ENCODE data around the gene STX8.
A peak's percentile ranks its signal among the peaks of the same experiment; 100 is the strongest.
"Not testable (repeated sequence)": the region's sequence is repeated elsewhere in the genome, so short reads cannot be mapped to it uniquely, and the experiment has no call there.

Gene STX8, protein sequence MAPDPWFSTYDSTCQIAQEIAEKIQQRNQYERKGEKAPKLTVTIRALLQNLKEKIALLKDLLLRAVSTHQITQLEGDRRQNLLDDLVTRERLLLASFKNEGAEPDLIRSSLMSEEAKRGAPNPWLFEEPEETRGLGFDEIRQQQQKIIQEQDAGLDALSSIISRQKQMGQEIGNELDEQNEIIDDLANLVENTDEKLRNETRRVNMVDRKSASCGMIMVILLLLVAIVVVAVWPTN

DNA sequence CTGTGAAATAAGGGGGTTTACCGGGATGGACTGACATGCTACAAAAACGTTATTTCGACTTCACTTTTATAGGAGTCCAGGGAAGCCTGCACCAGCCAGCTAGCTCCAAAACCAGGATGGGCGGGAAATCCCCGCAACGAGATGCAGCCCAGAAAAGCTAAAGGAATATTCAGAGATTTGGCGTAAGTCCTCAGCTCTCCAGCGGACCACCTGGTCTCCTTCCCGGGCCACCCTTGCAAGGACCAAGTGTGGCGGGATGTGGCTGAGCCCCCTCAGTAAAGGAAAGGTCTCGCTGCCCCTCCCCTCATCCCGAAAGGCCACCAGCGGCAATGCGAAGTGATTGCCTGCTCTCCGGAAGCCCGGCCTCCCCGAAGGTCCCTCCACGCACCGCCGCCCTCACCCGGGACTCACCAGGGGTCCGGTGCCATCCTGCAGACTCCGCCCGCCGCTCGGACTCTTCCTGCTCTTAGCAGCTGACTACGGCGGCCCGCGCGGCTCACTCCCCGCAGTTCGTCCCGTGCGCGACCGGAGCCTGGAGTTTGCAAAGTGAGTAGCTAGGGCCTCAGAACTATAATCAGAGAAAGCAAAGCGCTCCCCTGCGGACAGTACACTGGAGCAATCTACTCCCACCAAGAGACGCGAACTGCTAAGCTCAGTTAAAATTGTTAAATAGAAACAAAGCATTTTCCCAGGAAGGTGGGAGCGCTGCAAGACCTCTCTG is at the start of gene STX8:
Gene STX8 (minus strand): TSS at position 440 of the 721 bp plus-strand sequence. CDS start 12 bp downstream, at position 428.
- peak; percentile 89 for DNase-seq (ENCODE audit: low read depth)

DNA sequence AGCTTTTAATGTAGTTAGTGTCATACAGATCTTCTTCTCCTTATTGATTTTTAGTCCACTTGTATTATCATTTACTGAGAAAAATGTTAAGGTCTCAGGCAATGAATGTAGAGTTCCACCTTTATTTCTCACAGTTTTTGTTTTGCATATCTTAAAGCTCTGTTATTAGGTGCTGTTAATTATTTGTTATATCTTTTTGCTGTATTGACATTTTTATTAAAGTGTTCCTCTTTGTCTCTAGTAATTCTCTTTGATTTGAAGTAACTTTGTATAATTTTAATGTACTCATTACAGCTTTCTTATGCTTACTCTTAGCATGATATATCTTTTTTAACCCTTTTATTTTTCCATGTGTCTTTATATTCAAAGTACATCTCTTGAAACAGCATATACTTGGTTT is 47.3 kb upstream of the STX8 start:
- DNase-seq (ENCODE audit: low read depth) = no peak

DNA sequence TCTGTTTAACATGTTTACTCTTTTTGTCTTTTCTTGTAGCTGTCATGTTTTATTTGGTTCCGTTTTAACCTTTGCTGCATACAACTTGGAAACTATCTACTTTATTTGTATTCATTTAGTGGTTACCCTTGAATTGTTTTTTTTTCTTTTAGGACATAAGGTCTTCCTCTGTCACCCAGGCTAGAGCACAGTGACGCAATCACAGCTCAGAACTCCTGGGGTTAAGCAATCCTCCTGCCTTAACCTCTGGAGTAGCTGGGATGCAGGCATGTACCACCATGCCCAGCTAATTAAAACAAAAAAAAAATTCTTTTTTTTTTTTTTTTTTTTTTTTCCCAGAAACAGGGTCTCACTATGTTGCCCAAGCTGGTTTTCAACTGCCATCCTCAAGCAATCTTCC is 39.9 kb upstream of the STX8 start:
- no peak for DNase-seq (ENCODE audit: low read depth)

DNA sequence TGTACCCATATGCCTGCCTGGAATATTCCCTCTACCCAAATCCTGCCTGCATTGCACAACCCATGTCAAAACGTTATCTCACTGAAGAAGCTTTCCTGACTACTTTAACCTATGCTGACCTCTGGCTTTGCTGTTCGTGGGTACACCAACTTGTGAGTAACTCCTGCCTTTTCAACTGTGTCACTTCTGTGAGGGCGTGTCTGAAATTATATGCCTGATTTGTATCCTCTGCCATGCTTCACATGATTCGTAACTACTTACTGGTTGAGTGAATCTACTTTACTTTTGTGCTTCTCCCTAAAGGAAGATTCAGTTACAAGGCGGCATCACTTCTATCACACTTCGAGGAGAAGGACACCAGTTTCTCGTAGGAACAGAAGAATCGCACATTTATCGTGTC is 36.4 kb upstream of the STX8 start:
- no peak for DNase-seq (ENCODE audit: low read depth)

DNA sequence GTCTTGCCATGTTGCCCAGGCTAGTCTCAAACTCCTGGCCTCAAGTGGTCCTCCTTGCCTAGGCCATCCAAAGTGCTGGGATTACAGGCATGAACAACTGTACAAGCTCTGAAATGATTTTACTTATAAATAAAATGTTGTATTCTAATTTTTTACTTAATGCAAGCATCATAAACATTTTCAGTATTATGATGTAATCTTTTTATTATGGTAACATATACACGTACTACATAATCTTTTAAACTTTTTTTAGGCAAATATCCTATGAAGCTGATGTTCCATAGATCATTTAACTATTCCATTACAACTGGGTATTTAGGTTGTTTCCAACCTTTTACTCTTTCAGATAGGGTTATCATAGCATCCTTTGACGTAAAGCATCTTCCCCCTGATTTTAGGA is 35.9 kb upstream of the STX8 start:
- no peak for DNase-seq (ENCODE audit: low read depth)

DNA sequence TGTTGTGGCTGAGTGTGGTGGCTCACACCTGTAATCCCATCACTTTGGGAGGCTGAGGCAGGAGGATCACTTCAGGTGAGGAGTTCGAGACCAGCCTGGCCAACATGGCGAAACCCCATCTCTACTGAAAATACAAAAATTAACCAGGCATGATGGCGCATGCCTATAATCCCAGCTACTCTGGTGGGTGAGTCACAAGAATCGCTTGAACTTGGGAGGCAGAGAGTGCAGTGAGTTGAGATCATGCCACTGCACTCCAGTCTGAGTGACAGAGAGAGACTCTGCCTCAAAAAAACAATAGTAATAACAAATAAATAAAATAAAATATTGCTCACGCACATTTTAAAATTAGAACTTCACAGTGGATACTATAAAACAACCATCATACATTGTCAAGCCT is 31.4 kb upstream of the STX8 start:
- DNase-seq (ENCODE audit: low read depth) = not testable (repeated sequence)

DNA sequence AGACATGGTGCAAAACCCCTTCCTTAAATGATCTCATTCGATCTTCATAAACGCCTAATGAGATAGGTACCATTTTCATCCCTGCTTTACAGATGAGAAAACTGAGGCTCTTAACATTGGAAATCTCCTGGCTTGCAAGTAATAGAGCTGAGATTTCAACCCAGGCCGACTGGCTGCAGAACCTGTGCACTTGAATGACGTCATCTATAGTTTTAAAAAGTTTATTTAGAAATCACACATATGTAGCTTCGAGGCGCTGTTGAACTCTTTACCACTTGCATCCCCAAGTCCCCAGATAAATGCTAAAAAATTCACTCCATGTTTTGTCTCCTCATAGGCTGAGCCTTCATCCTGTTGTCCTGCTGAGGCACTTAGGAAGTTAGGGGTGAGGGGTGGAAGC is 30.8 kb upstream of the STX8 start:
- DNase-seq (ENCODE audit: low read depth) = no peak

DNA sequence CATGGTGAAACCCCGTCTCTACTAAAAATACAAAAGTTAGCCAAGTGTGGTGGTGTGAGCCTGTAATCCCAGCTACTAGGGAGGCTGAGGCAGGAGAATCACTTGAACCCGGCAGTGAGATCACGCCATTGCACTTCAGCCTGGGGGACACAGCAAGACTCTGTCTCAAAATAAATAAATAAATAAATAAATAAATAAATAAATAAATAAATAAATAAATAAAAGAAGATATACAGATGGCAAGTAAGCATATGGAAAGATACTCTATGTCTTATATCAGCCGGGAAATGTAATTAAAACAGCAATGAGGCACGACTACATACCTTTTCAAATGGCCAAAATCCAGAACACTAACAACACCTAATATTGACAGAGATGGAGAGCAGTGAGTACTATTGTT is 29.0 kb upstream of the STX8 start:
- DNase-seq (ENCODE audit: low read depth) = not testable (repeated sequence)

DNA sequence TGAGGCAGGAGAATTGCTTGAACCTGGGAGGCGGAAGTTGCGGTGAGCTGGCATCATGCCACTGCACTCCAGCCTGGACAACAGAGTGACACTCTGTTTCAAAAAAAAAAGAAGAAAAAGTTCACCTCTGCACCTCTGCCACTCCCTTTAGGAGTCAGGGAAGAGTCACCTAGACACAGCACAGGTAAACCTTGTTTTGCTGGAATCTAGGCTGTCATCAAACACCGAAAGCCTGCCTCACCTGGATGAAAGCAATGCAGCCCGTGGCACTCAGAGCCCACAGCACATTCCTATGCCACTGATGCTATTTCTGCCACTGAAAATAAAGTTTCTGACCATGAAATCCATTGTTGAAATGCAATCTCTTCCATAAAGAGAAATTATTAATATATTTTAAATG is 23.0 kb upstream of the STX8 start:
- no peak for DNase-seq (ENCODE audit: low read depth)

DNA sequence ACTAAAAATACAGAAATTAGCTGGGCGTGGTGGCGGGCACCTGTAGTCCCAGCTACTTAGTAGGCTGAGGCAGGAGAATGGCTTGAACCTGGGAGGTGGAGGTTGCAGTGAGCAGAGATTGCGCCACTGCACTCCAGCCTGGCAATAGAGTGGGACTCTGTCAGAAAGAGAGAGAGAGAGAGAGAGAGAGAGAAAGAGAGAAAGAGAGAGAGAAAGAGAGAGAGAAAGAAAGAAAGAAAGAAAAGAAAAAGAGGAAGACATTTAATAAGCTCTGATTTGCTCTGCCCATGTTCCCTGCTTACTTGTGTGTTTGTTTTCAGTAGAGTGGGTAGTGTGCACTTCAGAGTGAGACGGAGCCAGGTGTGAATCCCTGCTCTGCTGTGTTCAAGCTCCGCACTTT is 22.0 kb upstream of the STX8 start:
- not testable (repeated sequence) for DNase-seq (ENCODE audit: low read depth)

DNA sequence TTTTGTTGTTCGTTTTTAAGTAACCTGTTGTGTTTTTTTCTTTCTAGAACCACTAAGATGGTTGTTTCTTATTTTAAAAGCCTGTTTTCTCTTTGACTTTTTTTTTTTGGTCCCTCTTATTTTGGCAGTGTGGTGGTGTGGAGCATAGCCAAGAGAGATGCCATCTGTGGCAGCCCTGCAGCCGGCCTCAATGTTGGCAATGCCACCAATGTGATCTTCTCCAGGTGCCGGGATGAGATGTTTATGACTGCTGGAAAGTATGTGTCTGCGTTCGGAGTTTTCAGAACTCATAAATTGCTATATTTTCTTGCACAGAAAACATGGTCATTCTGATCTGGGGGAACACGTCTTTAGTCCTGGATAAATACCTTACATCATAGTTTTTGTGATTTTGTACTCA is 18.4 kb upstream of the STX8 start:
- no peak for DNase-seq (ENCODE audit: low read depth)

DNA sequence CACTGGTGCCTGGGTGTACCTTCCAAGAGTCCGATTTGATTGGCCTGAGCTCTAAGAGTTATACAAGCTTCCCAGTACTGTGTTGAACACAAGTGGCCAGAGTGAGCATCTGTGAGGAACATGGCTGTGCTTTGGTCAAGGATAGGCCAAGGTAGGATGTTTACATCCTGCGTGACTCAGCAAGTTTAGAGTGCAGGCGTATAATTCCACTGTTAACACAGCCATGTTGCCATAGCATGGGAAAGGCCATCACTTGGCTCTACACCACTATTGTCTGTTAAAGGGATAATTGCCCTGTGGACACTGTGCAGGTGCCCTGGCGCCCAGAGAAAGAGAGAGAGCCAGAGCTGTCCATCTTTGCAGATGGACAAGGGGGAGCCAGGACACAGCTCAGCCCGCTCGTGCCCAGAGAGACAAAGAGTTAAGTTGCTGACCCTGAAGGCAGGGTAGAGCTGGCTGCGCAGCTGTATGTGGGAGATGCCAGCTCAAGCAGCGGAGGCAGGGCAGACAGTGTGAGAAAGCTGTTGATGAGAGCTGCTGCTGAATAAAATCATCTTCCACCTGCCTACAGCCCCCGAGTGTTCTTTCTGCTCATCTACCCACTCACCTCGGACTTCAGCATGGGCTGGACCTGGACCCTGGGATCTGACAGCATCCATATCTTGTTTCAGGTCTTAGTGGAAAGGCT is 12.5 kb upstream of the STX8 start:
- DNase-seq (ENCODE audit: low read depth) = no peak

DNA sequence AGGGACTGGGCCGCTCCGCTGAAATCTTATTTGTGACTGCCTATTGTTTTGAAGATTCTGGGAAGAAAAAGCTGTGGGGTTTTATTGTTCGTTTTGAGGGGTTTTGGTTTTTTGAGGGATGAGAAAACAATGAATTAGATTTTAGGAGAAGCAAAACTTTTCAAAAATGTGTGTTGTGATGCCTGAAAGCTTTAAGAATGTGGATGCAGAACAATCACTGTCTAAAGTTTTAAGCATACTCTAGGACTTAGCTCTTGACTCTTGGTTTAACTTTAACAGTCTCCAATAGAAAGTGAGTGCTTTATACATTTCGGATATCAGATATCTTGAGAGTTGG is 1.7 kb upstream of the STX8 start:
- no peak for DNase-seq (ENCODE audit: low read depth)

DNA sequence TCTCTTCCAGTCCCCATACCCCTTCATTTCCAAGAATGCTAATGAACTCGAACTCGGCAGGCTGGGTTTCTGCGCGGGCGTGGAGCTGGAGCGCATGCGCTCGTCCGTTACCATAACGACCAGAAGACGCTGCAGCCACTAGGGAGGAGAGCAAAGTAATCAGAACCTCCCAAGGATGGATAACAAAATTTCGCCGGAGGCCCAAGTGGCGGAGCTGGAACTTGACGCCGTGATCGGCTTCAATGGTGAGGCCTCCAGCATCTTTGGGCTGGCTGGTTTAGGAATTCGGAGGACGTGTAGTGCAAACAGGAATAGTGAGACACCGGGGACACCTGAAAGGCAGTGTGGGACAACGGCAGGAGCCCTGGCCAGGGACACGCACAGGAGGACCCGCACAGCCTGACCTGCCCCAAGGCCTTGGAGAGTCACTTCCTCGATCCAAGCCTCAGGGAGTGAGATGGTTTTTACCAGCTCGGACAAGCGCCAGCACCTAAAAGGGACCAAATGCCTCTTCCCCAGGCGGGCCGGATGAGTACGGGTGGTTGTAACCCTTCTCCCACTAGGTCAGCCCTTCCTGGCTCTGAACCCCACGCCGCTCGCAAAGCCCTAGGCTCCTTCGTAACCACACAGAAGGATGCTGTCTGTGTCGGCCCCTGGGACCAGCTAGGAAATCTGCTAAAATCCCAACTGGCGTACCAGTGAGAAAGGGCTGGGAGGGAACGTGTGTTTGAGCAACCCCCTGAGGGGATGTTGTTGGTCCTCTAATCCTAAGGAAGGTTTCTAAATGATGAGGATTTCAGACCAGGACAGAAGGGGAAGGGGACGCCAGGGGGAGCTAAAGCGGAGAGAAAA is 1.1 kb upstream of the STX8 start, which contains the start of gene CFAP52:
Gene CFAP52 (plus strand): TSS at position 122 of the 852 bp plus-strand sequence. CDS start 54 bp downstream, at position 176.
- DNase-seq (ENCODE audit: low read depth) = peak; percentile 86

DNA sequence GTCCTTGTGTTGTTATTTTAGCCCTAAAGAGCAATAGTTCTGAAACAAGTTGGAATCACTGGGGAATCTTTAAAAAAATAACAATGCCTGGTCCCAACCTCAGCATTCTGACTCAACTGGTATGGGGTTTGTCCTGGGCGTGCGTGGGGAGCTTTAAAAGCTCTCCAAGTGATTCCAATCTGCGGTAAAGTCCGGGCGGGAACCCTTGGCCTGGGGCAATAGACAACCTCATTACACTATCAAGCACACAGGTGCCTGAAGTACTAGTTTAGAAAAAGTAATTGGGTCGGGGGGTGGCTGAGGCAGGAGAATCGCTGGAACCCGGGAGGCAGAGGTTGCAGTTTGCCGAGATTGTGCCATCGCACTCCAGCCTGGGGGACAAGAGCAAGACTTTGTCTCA is 4.4 kb downstream of the STX8 start:
- DNase-seq (ENCODE audit: low read depth) = no peak

DNA sequence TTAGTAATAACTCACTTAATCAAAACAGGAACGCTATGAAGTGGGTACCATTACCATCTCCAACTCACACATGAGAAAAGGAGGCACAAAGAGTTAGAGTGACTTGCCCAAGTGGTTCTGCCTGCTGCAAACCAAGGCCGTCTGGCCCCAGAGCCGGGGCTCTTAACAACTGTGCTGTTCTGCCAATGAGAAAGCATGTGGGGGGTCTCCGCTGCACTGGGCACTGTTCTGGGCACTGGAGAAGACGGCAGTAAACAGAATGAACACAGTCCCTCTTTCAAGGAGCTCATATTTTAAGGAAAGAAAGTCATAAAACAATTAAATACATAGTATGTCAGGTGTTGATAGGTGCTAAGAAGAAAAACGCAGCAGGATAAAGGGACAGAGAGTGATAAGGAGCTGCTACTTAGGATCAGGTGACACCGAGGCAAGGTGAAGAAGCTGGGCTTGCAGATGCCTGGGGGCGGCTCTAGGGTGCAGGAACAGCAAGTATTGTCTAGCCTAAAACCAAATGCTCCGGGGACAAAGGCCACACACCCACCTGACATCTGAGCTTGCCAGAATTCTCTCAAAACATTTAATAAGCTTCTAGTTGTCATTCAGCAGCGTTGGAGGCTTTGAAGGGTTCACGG is 6.5 kb downstream of the STX8 start:
- no peak for DNase-seq (ENCODE audit: low read depth)

DNA sequence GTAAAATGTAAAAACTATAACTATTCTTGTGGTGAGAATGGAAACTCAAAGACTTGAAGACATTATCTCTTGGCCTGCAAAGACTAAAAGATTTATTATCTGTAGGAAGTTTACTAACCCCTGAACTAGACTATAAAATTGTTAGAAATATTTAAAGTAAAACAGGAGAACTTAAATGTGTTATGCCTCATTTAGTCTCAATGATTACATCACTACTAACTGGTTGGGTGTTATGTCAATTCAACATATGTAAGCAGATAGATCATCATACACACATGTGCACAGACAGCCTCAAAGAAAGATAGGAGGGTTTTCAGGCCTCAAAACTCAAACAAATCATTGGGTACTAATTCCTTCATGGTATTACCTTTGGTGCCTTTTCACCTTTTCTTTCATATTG is 7.6 kb downstream of the STX8 start:
- DNase-seq (ENCODE audit: low read depth) = no peak

DNA sequence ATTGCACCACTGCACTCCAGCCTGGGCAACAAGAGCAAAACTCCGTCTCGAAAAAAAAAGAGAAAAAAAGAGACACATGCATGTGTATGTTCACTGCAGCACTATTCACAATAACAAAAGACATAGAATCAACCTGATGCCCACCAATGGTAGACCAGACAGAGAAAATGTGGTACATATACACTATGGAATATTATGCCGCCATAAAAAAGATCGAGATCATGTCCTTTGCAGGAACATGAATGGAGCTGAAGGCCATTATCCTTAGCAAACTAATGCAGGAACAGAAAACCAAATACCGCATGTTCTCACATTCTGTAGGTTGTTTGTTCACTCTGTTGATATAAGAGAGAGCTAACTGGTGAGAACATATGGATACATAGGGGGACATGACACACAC is 8.9 kb downstream of the STX8 start:
- DNase-seq (ENCODE audit: low read depth) = not testable (repeated sequence)

DNA sequence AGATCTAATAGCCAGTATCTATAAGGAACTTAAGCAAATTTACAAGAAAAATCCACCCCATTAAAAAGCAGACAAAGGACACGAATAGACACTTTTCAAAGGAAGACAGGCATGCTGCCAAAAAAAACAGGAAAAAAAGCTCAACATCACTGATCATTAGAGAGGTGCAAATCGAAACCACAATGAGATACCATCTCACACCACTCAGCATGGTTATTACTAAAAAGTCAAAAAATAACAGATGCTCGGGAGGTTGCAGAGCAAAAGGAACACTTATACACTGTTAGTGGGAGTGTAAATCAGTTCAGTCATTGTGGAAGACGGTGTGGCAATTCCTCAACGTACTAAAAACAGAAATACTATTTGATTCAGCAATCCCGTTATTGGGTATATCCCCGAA is 9.6 kb downstream of the STX8 start:
- no peak for DNase-seq (ENCODE audit: low read depth)

DNA sequence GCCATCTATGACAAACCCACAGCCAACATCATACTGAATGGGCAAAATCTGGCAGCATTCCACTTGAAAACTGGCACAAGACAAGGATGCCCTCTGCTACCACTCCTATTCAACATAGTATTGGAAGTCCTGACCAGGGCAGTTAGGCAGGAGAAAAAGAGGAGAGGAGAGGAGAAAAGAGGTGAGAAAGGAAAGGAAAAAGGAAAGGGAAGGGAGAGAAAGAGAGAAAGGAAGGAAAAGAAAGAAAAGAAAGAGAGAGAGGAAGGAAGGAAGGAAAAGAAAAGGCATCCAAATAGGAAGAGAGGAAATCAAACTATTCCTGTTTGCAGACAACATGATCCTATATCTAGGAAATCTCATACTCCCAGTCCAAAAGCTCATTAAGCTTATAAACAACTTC is 11.5 kb downstream of the STX8 start:
- DNase-seq (ENCODE audit: low read depth) = no peak

DNA sequence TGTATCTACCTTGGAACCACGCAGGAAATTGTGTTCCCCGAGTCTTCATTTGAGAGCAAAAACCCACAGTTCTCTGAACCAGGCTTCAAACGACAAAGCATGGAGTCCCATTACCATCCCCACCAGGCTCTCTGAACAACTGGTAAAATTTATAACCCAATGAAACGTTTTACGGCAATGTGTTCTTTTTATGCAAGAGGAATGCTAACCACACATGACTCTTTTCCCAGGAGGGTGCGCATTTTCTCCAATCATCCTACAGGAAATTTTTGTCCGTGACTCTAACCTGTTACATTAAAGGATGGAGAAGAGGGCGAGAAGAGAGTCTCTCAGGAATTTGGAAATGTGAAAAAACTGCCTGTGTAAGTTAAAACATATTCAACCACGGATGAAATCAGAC is 17.8 kb downstream of the STX8 start:
- DNase-seq (ENCODE audit: low read depth) = no peak

DNA sequence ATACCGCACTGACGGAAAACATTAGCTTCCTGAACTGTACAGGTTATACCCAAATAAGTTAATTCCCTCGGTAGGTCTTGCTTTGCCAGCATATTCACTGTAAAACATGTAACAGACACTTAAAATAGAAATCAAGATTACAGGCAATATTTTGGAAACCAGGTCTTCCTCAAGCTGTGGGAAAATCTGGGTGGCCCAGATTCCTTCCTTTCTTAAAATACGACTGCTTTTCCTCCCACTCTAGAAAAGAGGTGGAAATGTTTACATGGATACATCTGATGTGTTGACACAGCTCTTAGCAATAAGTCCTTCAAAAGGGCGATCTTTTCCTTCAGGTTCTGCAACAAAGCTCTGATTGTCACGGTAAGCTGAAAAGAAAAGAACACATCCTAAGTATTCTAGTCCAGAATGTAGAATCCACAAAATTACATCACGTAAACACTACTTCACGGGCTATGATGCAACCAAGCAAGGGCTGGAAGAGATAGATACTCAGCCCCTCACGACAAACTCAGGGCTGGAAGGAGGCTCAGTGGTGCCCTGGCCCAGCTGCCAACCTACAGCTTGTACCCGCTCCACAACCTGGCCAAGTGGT is 18.4 kb downstream of the STX8 start:
- DNase-seq (ENCODE audit: low read depth) = no peak

All from ELR (cell line).